ENCODE data around the gene IGSF9. TPM values are rescaled to one million over a fixed set of nuclear protein-coding genes. Genes with fewer than 3 reads are reported as not detected.

Gene IGSF9
- total RNA-seq, 2 experiments from 2014 or later = not detected

DNA sequence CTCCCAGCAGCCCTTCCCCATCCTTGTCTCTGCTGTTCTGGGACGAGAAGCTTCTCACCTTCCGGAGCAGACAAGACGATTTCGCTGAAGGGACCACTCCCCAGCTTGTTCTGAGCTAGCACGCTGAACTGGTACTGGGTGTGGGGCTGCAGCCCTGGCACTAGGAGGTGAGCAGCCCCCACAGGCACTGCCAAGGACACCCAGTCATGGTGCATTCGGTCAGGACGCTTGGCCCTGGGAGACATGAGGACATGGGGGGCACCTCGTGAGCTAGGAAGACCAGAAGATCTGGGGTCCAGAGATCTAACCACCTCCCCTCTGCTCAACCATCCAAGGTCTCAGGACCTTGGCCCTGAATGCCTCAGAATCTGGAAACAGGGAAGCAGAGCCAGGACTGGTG is 14.8 kb downstream of the IGSF9 start:
- POLR2A ChIA-PET = no interaction called here
- intact Hi-C loops (cut with DNase I, micrococcal nuclease) = loop anchor here in 1 of 2 experiments (10.0 kb wide), 2 partner anchors 76 to 1464 kb away; no protein-coding TSS in a partner anchor
- DNase-seq = peak in 1 of 14 experiments; percentile 10
- no peak for ATAC-seq (ENCODE audit: poor library complexity)
- Histone ChIP-seq H3K36me3 (ENCODE audit: insufficient read depth, low read length) (no peaks in the 10 kb centered on the region), H3K4me1 (ENCODE audit: insufficient read depth, low read length) (peaks cover 10% of the 10 kb centered on the region), H3K4me3 (ENCODE audit: low read length) (no peak overlapping the region), H3K27ac (ENCODE audit: low read depth in 1 of 2, low read length in 2 of 2) (no peak overlapping the region), H3K9me3 (ENCODE audit: control insufficient read depth in 1 of 2, insufficient read depth in 1 of 2, low read length in 2 of 2) (peaks cover 0 to 4% of the 10 kb centered on the region in 2 experiments), H3K27me3 (ENCODE audit: control insufficient read depth in 1 of 2, insufficient read depth in 2 of 2, low read length in 2 of 2) (no peaks in the 10 kb centered on the region)
- CTCF ChIA-PET = interaction anchor here (0.6 kb wide), 1 partner anchor 26 kb away, joined by 3 read pairs; no protein-coding TSS in a partner anchor
- H3K27me3 Mint-ChIP-seq = no peaks in the 10 kb centered on the region
- H3K36me3 Mint-ChIP-seq (ENCODE audit: low read depth) = peaks cover 4% of the 10 kb centered on the region
- H3K4me1 Mint-ChIP-seq (ENCODE audit: low read depth) = peaks cover 13% of the 10 kb centered on the region
- H3K27ac Mint-ChIP-seq = no peak overlapping the region
- no peaks in the 10 kb centered on the region for H3K9me3 Mint-ChIP-seq
- H3K4me3 Mint-ChIP-seq = no peak overlapping the region
- TF ChIP-seq, protein P1, sequence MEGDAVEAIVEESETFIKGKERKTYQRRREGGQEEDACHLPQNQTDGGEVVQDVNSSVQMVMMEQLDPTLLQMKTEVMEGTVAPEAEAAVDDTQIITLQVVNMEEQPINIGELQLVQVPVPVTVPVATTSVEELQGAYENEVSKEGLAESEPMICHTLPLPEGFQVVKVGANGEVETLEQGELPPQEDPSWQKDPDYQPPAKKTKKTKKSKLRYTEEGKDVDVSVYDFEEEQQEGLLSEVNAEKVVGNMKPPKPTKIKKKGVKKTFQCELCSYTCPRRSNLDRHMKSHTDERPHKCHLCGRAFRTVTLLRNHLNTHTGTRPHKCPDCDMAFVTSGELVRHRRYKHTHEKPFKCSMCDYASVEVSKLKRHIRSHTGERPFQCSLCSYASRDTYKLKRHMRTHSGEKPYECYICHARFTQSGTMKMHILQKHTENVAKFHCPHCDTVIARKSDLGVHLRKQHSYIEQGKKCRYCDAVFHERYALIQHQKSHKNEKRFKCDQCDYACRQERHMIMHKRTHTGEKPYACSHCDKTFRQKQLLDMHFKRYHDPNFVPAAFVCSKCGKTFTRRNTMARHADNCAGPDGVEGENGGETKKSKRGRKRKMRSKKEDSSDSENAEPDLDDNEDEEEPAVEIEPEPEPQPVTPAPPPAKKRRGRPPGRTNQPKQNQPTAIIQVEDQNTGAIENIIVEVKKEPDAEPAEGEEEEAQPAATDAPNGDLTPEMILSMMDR (IDR thresholded peaks at IDR 0.05) = no peak

DNA sequence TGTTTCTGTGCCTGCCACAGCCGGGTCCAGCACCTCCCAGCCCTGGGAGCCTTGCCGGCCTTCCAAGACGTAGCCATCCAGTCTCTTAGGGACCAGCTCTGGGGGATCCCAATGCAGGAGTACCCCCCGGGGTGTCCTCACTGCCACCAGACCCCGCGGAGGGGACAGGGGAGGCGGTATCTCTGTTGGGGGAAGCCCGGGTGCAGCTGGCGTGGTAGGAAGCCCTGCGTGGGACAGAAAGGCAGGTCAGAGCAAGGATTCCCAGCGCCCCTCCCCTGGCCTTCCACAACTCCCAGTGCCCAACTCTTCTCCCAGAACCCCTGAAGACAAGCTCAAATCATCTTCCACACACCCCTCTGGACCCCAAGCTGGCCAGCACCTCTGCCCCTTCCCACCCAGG is 15.2 kb downstream of the IGSF9 start:
- intact Hi-C loops (cut with DNase I, micrococcal nuclease) = loop anchor here in 1 of 2 experiments (10.0 kb wide), 2 partner anchors 75 to 1465 kb away; no protein-coding TSS in a partner anchor
- H3K4me1 ChIP-seq (ENCODE audit: insufficient read depth, low read length) = peaks cover 13% of the 10 kb centered on the region
- H3K27ac ChIP-seq (ENCODE audit: low read depth in 1 of 2, low read length in 2 of 2) = no peak overlapping the region
- no peaks in the 10 kb centered on the region for H3K27me3 ChIP-seq (ENCODE audit: control insufficient read depth in 1 of 2, insufficient read depth in 2 of 2, low read length in 2 of 2)
- no peak overlapping the region for H3K27ac Mint-ChIP-seq
- H3K36me3 ChIP-seq (ENCODE audit: insufficient read depth, low read length) = no peaks in the 10 kb centered on the region
- no peaks in the 10 kb centered on the region for H3K9me3 Mint-ChIP-seq
- H3K9me3 ChIP-seq (ENCODE audit: control insufficient read depth in 1 of 2, insufficient read depth in 1 of 2, low read length in 2 of 2) = peaks cover 0 to 4% of the 10 kb centered on the region in 2 experiments
- peaks cover 17% of the 10 kb centered on the region for H3K4me1 Mint-ChIP-seq (ENCODE audit: low read depth)
- ATAC-seq (ENCODE audit: poor library complexity) (no peak), DNase-seq (peak in 1 of 14 experiments; percentile 22)
- peaks cover 8% of the 10 kb centered on the region for H3K36me3 Mint-ChIP-seq (ENCODE audit: low read depth)
- H3K27me3 Mint-ChIP-seq = no peaks in the 10 kb centered on the region
- ChIA-PET CTCF (interaction anchor here (0.6 kb wide), 1 partner anchor 25 kb away, joined by 3 read pairs; no protein-coding TSS in a partner anchor), POLR2A (no interaction called here)
- TF ChIP-seq, protein P1 (IDR thresholded peaks at IDR 0.05) = no peak
- no peak overlapping the region for H3K4me3 ChIP-seq (ENCODE audit: low read length)
- H3K4me3 Mint-ChIP-seq = no peak overlapping the region

DNA sequence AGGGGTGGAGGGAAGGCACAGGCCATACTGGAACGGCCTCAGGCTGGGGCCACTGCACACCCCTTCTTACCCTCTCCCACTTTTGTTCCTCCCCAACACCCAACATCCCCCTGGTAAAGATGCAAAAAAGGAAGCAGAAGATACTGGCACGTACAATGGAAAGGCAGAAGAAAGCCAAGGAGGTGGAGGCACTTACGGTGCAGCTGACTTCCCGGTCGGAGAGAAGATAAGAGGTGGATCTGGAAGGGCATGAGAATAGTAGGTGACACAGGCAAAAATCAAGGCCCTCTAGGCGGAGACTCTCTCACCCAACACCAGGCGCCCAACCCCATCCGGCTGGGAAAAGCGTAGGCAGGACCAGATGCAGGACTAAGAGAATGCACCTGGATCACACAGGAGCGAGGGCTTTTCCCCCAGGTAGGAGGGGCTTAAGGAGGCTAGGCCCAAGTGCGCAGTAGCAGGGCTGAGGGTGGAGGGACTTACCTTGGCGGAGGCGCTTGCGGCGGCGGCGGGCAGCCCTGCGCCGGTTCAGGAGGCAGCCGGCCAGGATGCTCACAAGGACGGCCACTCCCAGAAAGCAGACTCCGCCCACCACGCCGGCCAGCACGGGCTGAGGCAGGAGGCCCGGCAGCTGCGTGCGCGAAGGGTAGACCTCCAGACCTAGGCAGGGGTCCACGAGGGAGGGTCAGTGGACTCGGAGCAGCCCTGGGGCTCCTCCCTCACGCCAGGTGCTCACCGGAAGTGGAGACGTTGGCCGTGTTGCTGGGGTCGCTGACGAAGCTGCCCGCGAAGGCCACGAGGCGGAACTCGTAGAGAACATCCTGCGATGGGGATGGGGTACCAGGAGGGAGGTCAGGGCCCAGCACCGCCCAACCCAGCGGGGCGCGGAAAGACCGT is 16.0 kb downstream of the IGSF9 start:
- ATAC-seq (ENCODE audit: poor library complexity) (no peak), DNase-seq (peak in 2 of 14 experiments; percentile 10 to 34)
- no peak overlapping the region for H3K27ac ChIP-seq (ENCODE audit: low read depth in 1 of 2, low read length in 2 of 2)
- no peak overlapping the region for H3K27ac Mint-ChIP-seq
- TF ChIP-seq, protein P1 (IDR thresholded peaks at IDR 0.05) = no peak
- H3K27me3 ChIP-seq (ENCODE audit: control insufficient read depth in 1 of 2, insufficient read depth in 2 of 2, low read length in 2 of 2) = no peaks in the 10 kb centered on the region
- H3K4me3 Mint-ChIP-seq = no peak overlapping the region
- no peak overlapping the region for H3K4me3 ChIP-seq (ENCODE audit: low read length)
- no peaks in the 10 kb centered on the region for H3K9me3 Mint-ChIP-seq
- H3K36me3 ChIP-seq (ENCODE audit: insufficient read depth, low read length) = no peaks in the 10 kb centered on the region
- intact Hi-C loops (cut with DNase I, micrococcal nuclease) = loop anchor here (5.0 to 10.0 kb wide), 6 partner anchors 75 to 1465 kb away; partner anchors contain the start of genes DUSP23 (in 1 of the 2), IGSF8 (in 1 of the 2), PEX19 (in 1 of the 2) and PIGM (in 1 of the 2)
- ChIA-PET CTCF (no interaction called here), POLR2A (no interaction called here)
- peaks cover 13% of the 10 kb centered on the region for H3K4me1 ChIP-seq (ENCODE audit: insufficient read depth, low read length)
- H3K9me3 ChIP-seq (ENCODE audit: control insufficient read depth in 1 of 2, insufficient read depth in 1 of 2, low read length in 2 of 2) = peaks cover 0 to 4% of the 10 kb centered on the region in 2 experiments
- H3K4me1 Mint-ChIP-seq (ENCODE audit: low read depth) = peaks cover 18% of the 10 kb centered on the region
- no peaks in the 10 kb centered on the region for H3K27me3 Mint-ChIP-seq
- peaks cover 12% of the 10 kb centered on the region for H3K36me3 Mint-ChIP-seq (ENCODE audit: low read depth)
